Mesodermal cell (in vitro differentiated cells): ENCODE measurements around the gene LPCAT2.

ENCODE experiments used
- H3K27ac ChIP-seq: 2 replicates; pipeline ENCODE4 v1.7.0; 2013; ENCODE audit warnings: mild to moderate bottlenecking, low read depth, low read length, moderate library complexity; ENCODE audit not compliant: severe bottlenecking
- H3K36me3 ChIP-seq: 2 replicates; pipeline ENCODE4 v1.7.1; 2013; ENCODE audit warnings: mild to moderate bottlenecking, low read length, moderate library complexity; ENCODE audit not compliant: control insufficient read depth, insufficient read depth
- H3K4me1 ChIP-seq: one replicate; pipeline ENCODE4 v1.7.1; 2013; ENCODE audit warnings: mild to moderate bottlenecking, low read length; ENCODE audit not compliant: insufficient read depth, control insufficient read depth, poor library complexity, severe bottlenecking
- H3K4me3 ChIP-seq: 2 replicates; pipeline ENCODE4 v1.7.0; 2013; ENCODE audit warnings: low read length, control low read depth, mild to moderate bottlenecking; ENCODE audit not compliant: insufficient read depth, poor library complexity, severe bottlenecking; ENCODE audit errors: extremely low read depth
- H3K9me3 ChIP-seq: 2 replicates; pipeline ENCODE4 v1.7.1; 2013; ENCODE audit warnings: mild to moderate bottlenecking, low read length, moderate library complexity; ENCODE audit not compliant: control insufficient read depth
- WGBS, 2 experiments: methylation state at CpG; one replicate each; pipeline ENCODE4 v1.1.5; 2013; ENCODE audit warnings: missing lambda C conversion rate in 2 of 2; ENCODE audit not compliant: insufficient coverage in 2 of 2; 5-methylcytosine and 5-hydroxymethylcytosine counted together

Gene LPCAT2

GRCh38 chr16:55496509-55497145, 12.2 kb upstream of the LPCAT2 start:
- Histone ChIP-seq H3K4me1 (peaks cover 61% of the 10 kb centered on the region), H3K4me3 (no peak overlapping the region), H3K36me3 (peaks cover 89% of the 10 kb centered on the region), H3K9me3 (no peaks in the 10 kb centered on the region), H3K27ac (no peak overlapping the region)
- WGBS, 2 experiments: 95 to 100% methylated on average over 3 to 6 of the region's 8 CpGs

- Histone ChIP-seq H3K4me3 (no peak overlapping the region), H3K27ac (peak overlapping the region; percentile 36), H3K4me1 (peaks cover 70% of the 10 kb centered on the region), H3K9me3 (no peaks in the 10 kb centered on the region), H3K36me3 (peaks cover 89% of the 10 kb centered on the region)
- 100% methylated on average over 3 to 5 of the region's 5 CpGs for WGBS, 2 experiments
Observed at GRCh38 chr16:55497558-55497957, 11.3 kb upstream of the LPCAT2 start.

- no peak overlapping the region for H3K4me3 ChIP-seq
- WGBS, 2 experiments: 96 to 100% methylated on average over 4 to 5 of the region's 6 CpGs
- no peaks in the 10 kb centered on the region for H3K9me3 ChIP-seq
- peaks cover 89% of the 10 kb centered on the region for H3K36me3 ChIP-seq
- peak overlapping the region; percentile 36 for H3K27ac ChIP-seq
- peaks cover 68% of the 10 kb centered on the region for H3K4me1 ChIP-seq
Observed at GRCh38 chr16:55498101-55498500, 10.8 kb upstream of the LPCAT2 start.

GRCh38 chr16:55499281-55499680, 9.6 kb upstream of the LPCAT2 start:
- H3K4me1 ChIP-seq: peaks cover 61% of the 10 kb centered on the region
- whole genome bisulfite sequencing, 2 experiments: 100% methylated on average over 1 of the region's 3 CpGs
- H3K4me3 ChIP-seq: no peak overlapping the region
- H3K27ac ChIP-seq: peak overlapping the region; percentile 96
- H3K36me3 ChIP-seq: peaks cover 89% of the 10 kb centered on the region
- H3K9me3 ChIP-seq: no peaks in the 10 kb centered on the region

- peaks cover 58% of the 10 kb centered on the region for H3K4me1 ChIP-seq
- 66 to 67% methylated on average over 6 to 8 of the region's 10 CpGs for WGBS, 2 experiments
Observed at GRCh38 chr16:55499951-55500529, 8.8 kb upstream of the LPCAT2 start.

GRCh38 chr16:55500530-55501011, 8.3 kb upstream of the LPCAT2 start:
- Histone ChIP-seq H3K36me3 (peaks cover 87% of the 10 kb centered on the region), H3K4me3 (no peak overlapping the region), H3K27ac (peak overlapping the region; percentile 96), H3K9me3 (no peaks in the 10 kb centered on the region), H3K4me1 (peaks cover 53% of the 10 kb centered on the region)
- WGBS, 2 experiments: 40 to 78% methylated on average over 1 to 2 of the region's 3 CpGs

More at GRCh38 chr16:55499951-55500529, 8.8 kb upstream of the LPCAT2 start:
- Histone ChIP-seq H3K36me3 (peaks cover 87% of the 10 kb centered on the region), H3K4me3 (no peak overlapping the region), H3K9me3 (no peaks in the 10 kb centered on the region), H3K27ac (peak overlapping the region; percentile 96)

GRCh38 chr16:55501549-55502322, 7.1 kb upstream of the LPCAT2 start:
- 96 to 98% methylated on average over 7 of the region's 9 CpGs for WGBS, 2 experiments
- peak overlapping the region; percentile 96 for H3K27ac ChIP-seq
- H3K36me3 ChIP-seq: peaks cover 88% of the 10 kb centered on the region

GRCh38 chr16:55502801-55503366, 6.0 kb upstream of the LPCAT2 start:
- peaks cover 89% of the 10 kb centered on the region for H3K36me3 ChIP-seq
- H3K9me3 ChIP-seq: no peaks in the 10 kb centered on the region
- H3K4me1 ChIP-seq: peaks cover 42% of the 10 kb centered on the region
- peak overlapping the region; percentile 75 for H3K27ac ChIP-seq
- no peak overlapping the region for H3K4me3 ChIP-seq
- WGBS, 2 experiments: 89 to 91% methylated on average over 9 to 11 of the region's 13 CpGs

More at GRCh38 chr16:55501549-55502322, 7.1 kb upstream of the LPCAT2 start:
- Histone ChIP-seq H3K9me3 (no peaks in the 10 kb centered on the region), H3K4me1 (peaks cover 51% of the 10 kb centered on the region), H3K4me3 (no peak overlapping the region)

GRCh38 chr16:55503726-55504550, 4.9 kb upstream of the LPCAT2 start:
- WGBS, 2 experiments: 78 to 88% methylated on average over 3 to 6 of the region's 8 CpGs
- H3K36me3 ChIP-seq: peaks cover 87% of the 10 kb centered on the region
- peaks cover 32% of the 10 kb centered on the region for H3K4me1 ChIP-seq
- H3K4me3 ChIP-seq: no peak overlapping the region
- H3K27ac ChIP-seq: peak overlapping the region; percentile 75
- H3K9me3 ChIP-seq: no peaks in the 10 kb centered on the region
